ENCODE data around the gene CFAP69. TPM values are rescaled to one million over a fixed set of nuclear protein-coding genes. Genes with fewer than 3 reads are reported as not detected.

The CFAP69 gene
- total and polyA plus RNA-seq, 10 of the 15 experiments (the other 5 are each of a cell fraction or from before 2014, with no cell fraction given): 0.11 to 3.1 (median 0.48) TPM; not detected in 1

- TF ChIP-seq ZNF592 (IDR thresholded peaks at IDR 0.05) (no peak), JUND (IDR thresholded peaks at IDR 0.05; ENCODE audit: low read depth, low read length) (no peak), KAT2A (conservative IDR thresholded peaks at IDR 0.05; ENCODE audit: control insufficient read depth, low read depth, low read length) (no peak), TCF3 (IDR thresholded peaks at IDR 0.05; ENCODE audit: borderline replicate concordance, insufficient read depth, low read depth, low read length) (peak; percentile 79), ZNF207 (IDR thresholded peaks at IDR 0.05; ENCODE audit: borderline replicate concordance) (peak; percentile 85; the same call in 1 of the 2 replicates), NR2C2 (IDR thresholded peaks at IDR 0.05; ENCODE audit: borderline replicate concordance, control insufficient read depth, insufficient read length, low read depth) (no peak), RAD51 (IDR thresholded peaks at IDR 0.05) (no peak; the same call in 1 of the 2 replicates), RUNX3 (IDR thresholded peaks at IDR 0.05; ENCODE audit: low read length) (peak; percentile 91), YBX1 (IDR thresholded peaks at IDR 0.05) (no peak), POLR2AphosphoS5 (IDR thresholded peaks at IDR 0.05; ENCODE audit: low read length) (peak; percentile 99), ZNF384 (IDR thresholded peaks at IDR 0.05; ENCODE audit: borderline replicate concordance, low read depth, low read length) (no peak), NR2C1 (IDR thresholded peaks at IDR 0.05) (no peak), YY1 (IDR thresholded peaks at IDR 0.05; ENCODE audit: low read depth, low read length) (peak; percentile 92), MXI1 (IDR thresholded peaks at IDR 0.05; ENCODE audit: low read depth, low read length) (peak; percentile 96), ASH2L (IDR thresholded peaks at IDR 0.05; ENCODE audit: borderline replicate concordance, low read depth) (no peak), JUNB (IDR thresholded peaks at IDR 0.05) (no peak), EGR1 (IDR thresholded peaks at IDR 0.05; ENCODE audit: borderline replicate concordance in 1 of 2, low read depth in 2 of 2, low read length in 2 of 2) (peak; percentile 29 to 98), PKNOX1 (IDR thresholded peaks at IDR 0.05) (peak; percentile 43)
- TF ChIP-seq, protein P1, sequence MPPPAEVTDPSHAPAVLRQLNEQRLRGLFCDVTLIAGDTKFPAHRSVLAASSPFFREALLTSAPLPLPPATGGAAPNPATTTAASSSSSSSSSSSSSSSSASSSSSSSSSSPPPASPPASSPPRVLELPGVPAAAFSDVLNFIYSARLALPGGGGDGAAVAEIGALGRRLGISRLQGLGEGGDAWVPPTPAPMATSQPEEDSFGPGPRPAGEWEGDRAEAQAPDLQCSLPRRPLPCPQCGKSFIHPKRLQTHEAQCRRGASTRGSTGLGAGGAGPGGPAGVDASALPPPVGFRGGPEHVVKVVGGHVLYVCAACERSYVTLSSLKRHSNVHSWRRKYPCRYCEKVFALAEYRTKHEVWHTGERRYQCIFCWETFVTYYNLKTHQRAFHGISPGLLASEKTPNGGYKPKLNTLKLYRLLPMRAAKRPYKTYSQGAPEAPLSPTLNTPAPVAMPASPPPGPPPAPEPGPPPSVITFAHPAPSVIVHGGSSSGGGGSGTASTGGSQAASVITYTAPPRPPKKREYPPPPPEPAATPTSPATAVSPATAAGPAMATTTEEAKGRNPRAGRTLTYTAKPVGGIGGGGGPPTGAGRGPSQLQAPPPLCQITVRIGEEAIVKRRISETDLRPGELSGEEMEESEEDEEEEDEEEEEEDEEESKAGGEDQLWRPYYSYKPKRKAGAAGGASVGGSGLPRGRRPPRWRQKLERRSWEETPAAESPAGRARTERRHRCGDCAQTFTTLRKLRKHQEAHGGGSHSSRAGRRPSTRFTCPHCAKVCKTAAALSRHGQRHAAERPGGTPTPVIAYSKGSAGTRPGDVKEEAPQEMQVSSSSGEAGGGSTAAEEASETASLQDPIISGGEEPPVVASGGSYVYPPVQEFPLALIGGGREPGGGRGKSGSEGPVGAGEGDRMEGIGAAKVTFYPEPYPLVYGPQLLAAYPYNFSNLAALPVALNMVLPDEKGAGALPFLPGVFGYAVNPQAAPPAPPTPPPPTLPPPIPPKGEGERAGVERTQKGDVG (CRISPR knock-in tag; IDR thresholded peaks at IDR 0.05): no peak
- TF ChIP-seq, protein P2, sequence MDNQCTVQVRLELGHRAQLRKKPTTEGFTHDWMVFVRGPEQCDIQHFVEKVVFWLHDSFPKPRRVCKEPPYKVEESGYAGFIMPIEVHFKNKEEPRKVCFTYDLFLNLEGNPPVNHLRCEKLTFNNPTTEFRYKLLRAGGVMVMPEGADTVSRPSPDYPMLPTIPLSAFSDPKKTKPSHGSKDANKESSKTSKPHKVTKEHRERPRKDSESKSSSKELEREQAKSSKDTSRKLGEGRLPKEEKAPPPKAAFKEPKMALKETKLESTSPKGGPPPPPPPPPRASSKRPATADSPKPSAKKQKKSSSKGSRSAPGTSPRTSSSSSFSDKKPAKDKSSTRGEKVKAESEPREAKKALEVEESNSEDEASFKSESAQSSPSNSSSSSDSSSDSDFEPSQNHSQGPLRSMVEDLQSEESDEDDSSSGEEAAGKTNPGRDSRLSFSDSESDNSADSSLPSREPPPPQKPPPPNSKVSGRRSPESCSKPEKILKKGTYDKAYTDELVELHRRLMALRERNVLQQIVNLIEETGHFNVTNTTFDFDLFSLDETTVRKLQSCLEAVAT (IDR thresholded peaks at IDR 0.05): peak; percentile 94
These were observed 101.6 kb downstream of the CFAP69 start, which contains the start of gene GTPBP10 (continued) for GRCh38 chr7:90346336-90347125.

Data from GM12878 (cell line).